BLaER1 treated with 17β-estradiol and CSF1 and Interleukin-3, amounts not matched to agents 10 nM and 100 nM (cell line): ENCODE data around the gene ZMYND8.
A peak's percentile ranks its signal among the peaks of the same experiment; 100 is the strongest.

Experiments used
- H3K27ac ChIP-seq, 11 experiments: shearing (Covaris generic); formaldehyde crosslinking; 2 replicates each; pipeline ENCODE4 v1.8.1; 2022
- H3K27me3 ChIP-seq, 11 experiments: shearing (Covaris generic); formaldehyde crosslinking; 2 replicates each; pipeline ENCODE4 v1.8.1; 2022
- H3K36me3 ChIP-seq, 11 experiments: shearing (Covaris generic); formaldehyde crosslinking; 2 replicates each; pipeline ENCODE4 v1.8.1; 2022
- H3K4me1 ChIP-seq, 10 experiments: shearing (Covaris generic); formaldehyde crosslinking; 2 replicates each; pipeline ENCODE4 v1.8.1; 2022
- H3K4me2 ChIP-seq, 11 experiments: shearing (Covaris generic); formaldehyde crosslinking; 2 replicates each; pipeline ENCODE4 v1.8.1; 2022
- H3K4me3 ChIP-seq, 10 experiments: shearing (Covaris generic); formaldehyde crosslinking; 2 replicates each; pipeline ENCODE4 v1.8.1; 2022
- H3K9ac ChIP-seq, 11 experiments: shearing (Covaris generic); formaldehyde crosslinking; 2 replicates each; pipeline ENCODE4 v1.8.1; 2022
- H3K9me3 ChIP-seq, 11 experiments: shearing (Covaris generic); formaldehyde crosslinking; replicated peaks in 1 of 11; 2 replicates each; pipeline ENCODE4 v1.8.1; 2022
- H4K20me1 ChIP-seq, 11 experiments: shearing (Covaris generic); formaldehyde crosslinking; 2 replicates each; pipeline ENCODE4 v1.8.1; 2022
- Cebpa-rat ChIP-seq, 11 experiments: shearing (Covaris generic); IDR thresholded peaks; 2 replicates each; pipeline ENCODE4 v1.8.1; 2022

The ZMYND8 gene

GRCh38 chr20:47274401-47275108 is 81.9 kb downstream of the ZMYND8 start:
- peak in 1 of 11 experiments; percentile 16; a peak in 1 of 22 replicates for TF ChIP-seq Cebpa-rat (IDR thresholded peaks at IDR 0.05)
- peaks cover 82 to 100% (median 90%) of the 10 kb centered on the region in 11 experiments for H3K36me3 ChIP-seq
- H3K9me3 ChIP-seq, result no peaks in the 10 kb centered on the region
- H3K9ac ChIP-seq, result peak overlapping the region; percentile 34 to 71 (median 55); a peak in 19 of 22 replicates
- H3K4me1 ChIP-seq, result peaks cover 49 to 88% (median 66%) of the 10 kb centered on the region in 10 experiments
- H3K27ac ChIP-seq, result peak overlapping the region; percentile 57 to 87 (median 72)
- no peaks in the 10 kb centered on the region for H3K27me3 ChIP-seq
- peak overlapping the region; percentile 20 to 85 (median 50); a peak in 19 of 22 replicates for H3K4me2 ChIP-seq
- H3K4me3 ChIP-seq, result no peak overlapping the region
- H4K20me1 ChIP-seq, result peaks cover 6 to 90% (median 49%) of the 10 kb centered on the region in 11 experiments; a peak in 18 of 22 replicates

GRCh38 chr20:47273591-47274235 is 82.8 kb downstream of the ZMYND8 start:
- H3K36me3 ChIP-seq, result peaks cover 82 to 100% (median 90%) of the 10 kb centered on the region in 11 experiments

DNA sequence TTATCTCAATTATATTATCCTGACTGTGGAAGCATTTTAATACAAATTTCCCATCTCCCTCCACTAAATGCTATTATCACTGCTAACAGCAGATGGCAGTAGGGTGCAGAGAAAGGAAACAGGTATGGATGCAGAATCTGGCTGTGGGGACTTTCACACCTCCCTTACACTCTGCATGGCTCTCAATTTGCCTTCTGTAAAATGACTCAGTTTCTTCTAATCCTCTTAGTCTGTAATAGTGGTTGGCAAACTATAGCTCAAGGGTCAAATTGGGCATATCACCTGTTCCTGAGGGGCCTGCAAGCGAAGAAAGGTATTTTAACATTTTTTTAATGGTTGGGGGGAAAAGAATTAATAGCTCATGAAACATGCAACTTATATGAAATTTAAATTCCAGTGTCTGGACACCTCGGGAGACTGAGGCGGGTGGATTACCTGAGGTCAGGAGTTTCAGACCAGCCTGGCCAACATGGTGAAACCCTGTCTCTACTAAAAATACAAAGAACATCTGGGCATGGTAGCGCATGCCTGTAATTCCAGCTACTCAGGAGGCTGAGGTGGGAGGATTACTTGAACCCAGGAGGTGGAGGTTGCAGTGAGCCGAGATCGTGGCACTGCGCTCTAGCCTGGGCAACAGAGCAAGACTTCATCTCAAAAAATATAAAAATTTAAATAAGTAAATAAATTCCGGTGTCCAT is 83.5 kb downstream of the ZMYND8 start:
- Histone ChIP-seq H3K4me3 (no peak overlapping the region), H3K4me2 (peak overlapping the region in 3 of 11 experiments; percentile 75 to 85 (median 76); a peak in 6 of 22 replicates), H3K27ac (peak overlapping the region in 8 of 11 experiments; percentile 57 to 87 (median 74); a peak in 13 of 22 replicates), H3K9me3 (no peaks in the 10 kb centered on the region), H4K20me1 (peaks cover 6 to 93% (median 52%) of the 10 kb centered on the region in 11 experiments; a peak in 18 of 22 replicates), H3K4me1 (peaks cover 55 to 92% (median 78%) of the 10 kb centered on the region in 10 experiments), H3K9ac (peak overlapping the region in 2 of 11 experiments; percentile 61 to 71; a peak in 2 of 22 replicates), H3K36me3 (peaks cover 79 to 100% (median 88%) of the 10 kb centered on the region in 11 experiments), H3K27me3 (no peaks in the 10 kb centered on the region)
- TF ChIP-seq Cebpa-rat (IDR thresholded peaks at IDR 0.05), result no peak

More at GRCh38 chr20:47273591-47274235, 82.8 kb downstream of the ZMYND8 start:
- H3K4me2 ChIP-seq, result peak overlapping the region in 10 of 11 experiments; percentile 9 to 85 (median 34); a peak in 13 of 22 replicates
- peak overlapping the region in 7 of 11 experiments; percentile 34 to 71 (median 58); a peak in 10 of 22 replicates for H3K9ac ChIP-seq
- no peak for TF ChIP-seq Cebpa-rat (IDR thresholded peaks at IDR 0.05)
- no peaks in the 10 kb centered on the region for H3K9me3 ChIP-seq
- peak overlapping the region; percentile 57 to 87 (median 67); a peak in 21 of 22 replicates for H3K27ac ChIP-seq
- H3K4me3 ChIP-seq, result no peak overlapping the region
- no peaks in the 10 kb centered on the region for H3K27me3 ChIP-seq
- H4K20me1 ChIP-seq, result peaks cover 6 to 94% (median 53%) of the 10 kb centered on the region in 11 experiments; a peak in 18 of 22 replicates
- peaks cover 53 to 92% (median 73%) of the 10 kb centered on the region in 10 experiments for H3K4me1 ChIP-seq

GRCh38 chr20:47271046-47271615 is 85.4 kb downstream of the ZMYND8 start:
- H4K20me1 ChIP-seq, result peaks cover 6 to 91% (median 70%) of the 10 kb centered on the region in 11 experiments; a peak in 18 of 22 replicates
- H3K9ac ChIP-seq, result peak overlapping the region in 1 of 11 experiments; percentile 1; a peak in 2 of 22 replicates
- no peaks in the 10 kb centered on the region for H3K9me3 ChIP-seq
- no peak for TF ChIP-seq Cebpa-rat (IDR thresholded peaks at IDR 0.05)
- H3K36me3 ChIP-seq, result peaks cover 77 to 100% (median 85%) of the 10 kb centered on the region in 11 experiments
- H3K27me3 ChIP-seq, result no peaks in the 10 kb centered on the region
- H3K4me3 ChIP-seq, result no peak overlapping the region
- peak overlapping the region in 5 of 11 experiments; percentile 14 to 40 (median 29); a peak in 7 of 22 replicates for H3K27ac ChIP-seq
- H3K4me1 ChIP-seq, result peaks cover 57 to 98% (median 86%) of the 10 kb centered on the region in 10 experiments
- peak overlapping the region in 2 of 11 experiments; percentile 1 to 7; a peak in 4 of 22 replicates for H3K4me2 ChIP-seq

GRCh38 chr20:47269309-47270165 is 87.0 kb downstream of the ZMYND8 start:
- peaks cover 6 to 93% (median 73%) of the 10 kb centered on the region in 11 experiments; a peak in 18 of 22 replicates for H4K20me1 ChIP-seq
- TF ChIP-seq Cebpa-rat (IDR thresholded peaks at IDR 0.05), result no peak
- H3K27ac ChIP-seq, result peak overlapping the region in 4 of 11 experiments; percentile 0 to 89 (median 72); a peak in 7 of 22 replicates
- peak overlapping the region in 1 of 11 experiments; percentile 10; a peak in 1 of 22 replicates for H3K9ac ChIP-seq
- no peaks in the 10 kb centered on the region for H3K27me3 ChIP-seq
- peak overlapping the region in 7 of 11 experiments; percentile 11 to 97 (median 92); a peak in 14 of 22 replicates for H3K4me2 ChIP-seq
- H3K4me3 ChIP-seq, result no peak overlapping the region
- H3K9me3 ChIP-seq, result no peaks in the 10 kb centered on the region
- peaks cover 70 to 100% (median 80%) of the 10 kb centered on the region in 11 experiments for H3K36me3 ChIP-seq
- H3K4me1 ChIP-seq, result peaks cover 55 to 98% (median 88%) of the 10 kb centered on the region in 10 experiments

DNA sequence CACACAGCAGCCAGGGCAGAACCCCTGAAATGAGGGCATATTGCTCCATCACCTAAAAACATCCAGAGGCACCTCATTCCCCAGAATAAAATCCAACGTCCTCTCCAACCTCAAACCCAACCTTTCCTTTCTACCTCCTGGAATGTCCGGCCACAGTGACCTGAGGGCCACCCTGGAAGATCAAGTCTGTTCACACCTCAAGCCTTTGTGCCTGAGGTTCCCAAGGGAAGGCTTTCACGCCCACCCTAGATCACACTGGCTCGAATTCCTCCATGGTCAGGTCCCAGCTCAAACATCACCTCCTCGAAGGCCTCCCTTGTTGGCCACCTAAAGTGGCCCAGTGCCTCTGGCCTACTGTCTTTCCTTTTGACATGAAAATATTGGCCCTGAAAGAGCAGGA is 88.9 kb downstream of the ZMYND8 start:
- TF ChIP-seq Cebpa-rat (IDR thresholded peaks at IDR 0.05), result no peak
- Histone ChIP-seq H3K4me2 (peak overlapping the region in 9 of 11 experiments; percentile 12 to 97 (median 92); a peak in 16 of 22 replicates), H4K20me1 (peaks cover 0 to 94% (median 77%) of the 10 kb centered on the region in 11 experiments; a peak in 17 of 22 replicates), H3K27ac (peak overlapping the region in 7 of 11 experiments; percentile 33 to 89 (median 63); a peak in 10 of 22 replicates), H3K9ac (peak overlapping the region in 4 of 11 experiments; percentile 4 to 44 (median 34); a peak in 3 of 22 replicates), H3K36me3 (peaks cover 57 to 88% (median 72%) of the 10 kb centered on the region in 11 experiments), H3K4me1 (peaks cover 57 to 99% (median 90%) of the 10 kb centered on the region in 10 experiments), H3K9me3 (no peaks in the 10 kb centered on the region), H3K27me3 (no peaks in the 10 kb centered on the region), H3K4me3 (no peak overlapping the region)
